ENCODE results near the gene DNAH17.
"Not testable (repeated sequence)": the region's sequence is repeated elsewhere in the genome, so short reads cannot be mapped to it uniquely, and the experiment has no call there.

The DNAH17 gene

GRCh38 chr17:78476149-78476548 is 101.0 kb downstream of the DNAH17 start:
- no peak for DNase-seq (ENCODE audit: low read depth)

DNA sequence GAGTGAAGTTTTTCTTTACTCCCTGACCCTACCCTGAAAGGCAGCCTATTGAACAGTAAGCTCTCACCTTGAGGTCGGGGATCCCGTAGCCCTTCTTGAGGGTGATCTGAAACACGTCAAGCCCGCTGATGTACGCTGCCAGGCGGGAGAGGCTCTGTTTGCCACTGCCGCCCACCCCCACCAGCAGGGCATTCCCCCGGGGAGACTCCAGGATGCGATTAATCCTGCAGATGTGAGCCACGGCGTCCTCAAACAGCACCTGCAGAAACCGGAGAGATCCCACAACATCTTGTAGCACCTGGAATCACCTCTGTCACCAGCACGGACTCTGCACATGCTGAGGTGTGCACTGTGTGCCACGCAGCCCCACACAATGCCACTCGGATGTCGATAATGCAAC is 102.0 kb downstream of the DNAH17 start:
- DNase-seq (ENCODE audit: low read depth): no peak

DNA sequence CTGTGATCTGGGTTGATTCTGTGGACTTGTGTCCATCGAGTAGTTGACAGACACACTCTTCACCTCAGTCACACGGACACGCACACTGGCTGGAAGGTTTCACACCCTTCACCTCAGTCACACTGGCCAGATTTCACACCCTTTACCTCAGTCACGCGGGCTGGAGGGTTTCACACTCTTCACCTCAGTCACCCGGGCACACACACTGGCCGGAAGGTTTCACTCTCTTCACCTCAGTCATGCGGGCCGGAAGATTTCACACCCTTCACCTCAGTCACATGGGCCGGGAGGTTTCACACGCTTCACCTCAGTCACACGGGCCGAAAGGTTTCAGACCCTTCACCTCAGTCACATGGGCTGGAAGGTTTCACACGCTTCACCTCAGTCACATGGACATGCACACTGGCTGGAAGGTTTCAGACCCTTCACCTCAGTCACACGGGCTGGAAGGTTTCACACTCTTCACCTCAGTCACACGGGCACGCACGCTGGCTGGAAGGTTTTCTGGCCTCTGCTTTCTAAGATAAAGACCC is 102.5 kb downstream of the DNAH17 start:
- DNase-seq (ENCODE audit: low read depth): no peak

DNA sequence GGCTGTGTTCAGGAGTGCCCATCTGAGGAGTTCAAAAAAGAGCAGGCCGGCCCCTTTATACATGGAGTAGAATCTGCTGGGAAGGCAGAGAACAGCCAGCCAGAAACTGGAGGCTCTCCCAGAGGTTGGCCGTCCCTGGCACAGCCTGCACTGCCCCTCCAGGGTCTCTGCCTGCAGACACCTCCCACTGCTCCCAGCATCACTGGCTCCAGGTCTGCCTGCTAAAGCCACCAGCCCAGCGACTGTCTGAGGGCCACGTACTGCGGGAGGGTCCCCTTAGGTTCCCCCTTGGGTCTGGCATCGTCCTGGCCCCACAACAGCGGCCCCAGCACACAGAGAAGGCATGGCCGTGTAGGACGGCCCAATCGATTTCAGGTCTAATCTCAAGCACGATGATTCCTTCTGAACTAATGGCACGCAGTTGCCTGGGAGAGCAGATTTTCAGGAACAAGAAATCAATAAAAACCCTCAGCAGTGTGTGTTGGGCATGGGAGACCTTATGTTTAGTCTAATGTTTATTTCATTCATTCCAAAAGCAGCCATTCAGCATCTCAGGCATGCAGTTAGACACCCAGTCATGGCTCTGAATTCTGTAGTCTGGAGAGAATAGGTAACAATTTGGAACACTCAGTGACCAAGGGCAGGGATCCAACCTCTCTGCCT is 103.1 kb downstream of the DNAH17 start:
- no peak for DNase-seq (ENCODE audit: low read depth)

GRCh38 chr17:78472035-78472905 is 104.9 kb downstream of the DNAH17 start:
- DNase-seq (ENCODE audit: low read depth): no peak

DNA sequence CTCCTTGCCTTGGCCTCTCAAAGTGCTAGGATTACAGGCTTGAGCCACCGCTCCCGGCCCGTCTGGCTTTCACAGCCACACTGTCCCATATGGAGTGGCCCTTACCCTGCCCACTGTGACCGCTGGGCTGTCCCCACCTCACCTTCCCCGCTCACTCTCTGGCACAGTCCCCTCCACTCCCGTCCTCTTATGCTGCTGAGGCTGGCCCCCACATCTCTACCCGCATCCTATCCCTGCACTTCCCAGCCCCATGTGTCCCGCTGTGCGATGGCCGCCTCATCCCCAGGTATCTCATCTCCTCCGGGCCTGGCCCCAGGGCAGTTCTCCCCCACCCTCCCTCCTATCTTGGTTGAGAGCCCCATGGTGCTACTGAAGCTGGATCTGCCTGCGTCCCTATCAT is 105.6 kb downstream of the DNAH17 start:
- DNase-seq (ENCODE audit: low read depth): no peak

DNA sequence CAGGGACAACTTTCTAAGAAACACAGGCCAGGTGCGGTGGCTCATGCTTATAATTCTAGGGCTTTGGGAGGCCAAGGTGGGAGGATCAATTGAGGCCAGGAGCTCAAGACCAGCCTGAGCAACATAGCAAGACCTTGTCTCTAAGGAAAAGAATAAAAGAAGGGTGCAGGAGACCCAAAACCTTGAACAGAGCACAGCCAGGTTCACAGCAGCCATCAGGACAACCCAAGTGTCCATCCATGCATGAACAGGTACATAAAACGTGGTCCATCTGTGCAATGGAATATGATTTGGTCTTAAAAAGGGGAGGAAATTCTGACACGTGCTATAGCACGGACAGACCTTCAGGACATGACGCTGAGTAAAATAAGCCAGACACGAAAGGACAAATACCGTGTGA is 107.8 kb downstream of the DNAH17 start:
- no peak for DNase-seq (ENCODE audit: low read depth)

DNA sequence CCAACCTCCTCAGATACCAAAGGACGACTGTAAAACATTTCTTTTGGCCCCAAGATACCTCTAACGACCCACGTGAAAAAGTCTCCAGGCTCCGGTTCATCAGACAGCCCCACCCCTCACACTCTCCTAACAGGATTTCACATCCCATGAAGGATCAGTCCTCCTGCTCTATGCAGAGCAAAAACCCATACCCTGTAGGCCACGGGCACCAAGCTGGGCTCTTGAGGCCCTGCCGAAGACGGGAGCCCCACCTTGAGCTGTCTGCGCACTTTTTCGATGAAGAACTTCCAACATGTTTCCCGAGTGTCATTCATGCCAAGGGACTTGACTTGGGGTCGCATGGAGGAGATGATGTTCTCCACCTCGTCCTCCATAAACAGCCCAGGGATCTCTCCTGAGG is 108.8 kb downstream of the DNAH17 start:
- DNase-seq (ENCODE audit: low read depth): no peak

DNA sequence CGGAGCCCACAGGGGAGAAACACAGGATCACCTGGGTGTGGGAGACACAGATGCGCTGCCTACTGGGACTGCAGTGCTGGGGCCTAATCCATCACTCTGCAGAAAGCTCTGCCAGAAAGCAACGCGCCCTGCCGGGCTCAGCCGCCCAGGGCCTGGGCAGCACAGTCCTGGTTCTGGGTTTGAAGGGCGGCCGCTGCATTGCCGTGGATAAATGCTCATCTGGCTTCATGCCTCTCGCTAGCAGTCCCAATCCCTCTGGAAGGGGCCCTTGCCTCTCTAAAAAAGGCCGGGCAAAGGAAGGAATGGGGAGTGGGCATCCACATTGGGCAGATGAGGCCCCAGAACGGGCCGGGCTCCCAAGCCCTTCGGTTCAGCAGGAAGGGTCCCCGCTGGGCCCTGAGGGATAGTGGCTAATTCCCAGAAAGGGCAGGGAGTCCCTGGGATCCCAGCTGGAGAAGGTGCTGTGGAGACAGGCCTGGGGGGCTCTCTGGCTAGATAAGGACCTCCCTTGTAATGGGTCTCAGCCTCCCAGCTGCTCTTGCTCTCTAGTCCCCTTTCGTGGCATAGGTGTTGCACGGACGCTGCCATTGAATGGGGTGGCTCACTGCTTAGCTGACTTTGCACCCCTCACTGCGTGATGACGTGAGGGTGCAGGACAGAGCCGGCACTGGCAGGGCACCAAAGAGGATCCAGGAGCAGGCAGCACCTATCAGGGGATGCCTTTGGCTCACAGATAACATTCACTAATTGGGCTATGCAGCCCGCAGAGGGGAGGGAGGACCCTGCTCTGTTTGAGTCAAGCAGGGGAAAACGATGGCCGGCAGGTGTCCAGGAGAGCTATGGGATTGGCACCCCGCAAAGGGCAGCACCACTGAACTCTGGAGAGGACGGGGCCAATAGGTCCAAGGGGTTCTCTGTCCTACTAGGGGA is 110.1 kb downstream of the DNAH17 start:
- no peak for DNase-seq (ENCODE audit: low read depth)

DNA sequence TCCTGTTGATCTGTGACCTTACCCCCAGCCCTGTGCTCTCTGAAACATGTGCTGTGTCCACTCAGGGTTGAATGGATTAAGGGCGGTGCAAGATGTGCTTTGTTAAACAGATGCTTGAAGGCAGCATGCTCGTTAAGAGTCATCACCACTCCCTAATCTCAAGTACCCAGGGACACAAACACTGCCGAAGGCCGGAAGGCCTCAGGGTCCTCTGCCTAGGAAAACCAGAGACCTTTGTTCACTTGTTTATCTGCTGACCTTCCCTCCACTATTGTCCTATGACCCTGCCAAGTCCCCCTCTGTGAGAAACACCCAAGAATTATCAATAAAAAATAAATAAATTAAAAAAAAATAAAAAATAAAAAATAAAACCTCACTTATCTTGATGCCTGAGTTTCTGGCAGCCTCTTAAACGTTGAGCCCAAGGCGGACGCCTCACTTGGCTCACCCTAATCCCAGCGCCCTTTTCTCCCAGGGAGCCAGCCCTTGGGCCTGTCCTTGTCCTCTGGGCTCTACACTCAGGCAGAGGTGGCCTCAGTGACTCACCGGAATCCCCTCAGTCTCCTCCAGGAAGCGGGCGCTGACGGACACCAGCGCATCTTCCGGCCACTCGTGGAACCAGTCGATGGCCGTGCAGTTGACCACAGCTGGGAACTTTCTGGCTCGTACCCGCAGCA is 110.9 kb downstream of the DNAH17 start:
- DNase-seq (ENCODE audit: low read depth): not testable (repeated sequence)

- DNase-seq (ENCODE audit: low read depth): no peak
Observed at GRCh38 chr17:78462148-78462547, 115.0 kb downstream of the DNAH17 start.

- no peak for DNase-seq (ENCODE audit: low read depth)
Observed at GRCh38 chr17:78461799-78462053, 115.5 kb downstream of the DNAH17 start.

DNA sequence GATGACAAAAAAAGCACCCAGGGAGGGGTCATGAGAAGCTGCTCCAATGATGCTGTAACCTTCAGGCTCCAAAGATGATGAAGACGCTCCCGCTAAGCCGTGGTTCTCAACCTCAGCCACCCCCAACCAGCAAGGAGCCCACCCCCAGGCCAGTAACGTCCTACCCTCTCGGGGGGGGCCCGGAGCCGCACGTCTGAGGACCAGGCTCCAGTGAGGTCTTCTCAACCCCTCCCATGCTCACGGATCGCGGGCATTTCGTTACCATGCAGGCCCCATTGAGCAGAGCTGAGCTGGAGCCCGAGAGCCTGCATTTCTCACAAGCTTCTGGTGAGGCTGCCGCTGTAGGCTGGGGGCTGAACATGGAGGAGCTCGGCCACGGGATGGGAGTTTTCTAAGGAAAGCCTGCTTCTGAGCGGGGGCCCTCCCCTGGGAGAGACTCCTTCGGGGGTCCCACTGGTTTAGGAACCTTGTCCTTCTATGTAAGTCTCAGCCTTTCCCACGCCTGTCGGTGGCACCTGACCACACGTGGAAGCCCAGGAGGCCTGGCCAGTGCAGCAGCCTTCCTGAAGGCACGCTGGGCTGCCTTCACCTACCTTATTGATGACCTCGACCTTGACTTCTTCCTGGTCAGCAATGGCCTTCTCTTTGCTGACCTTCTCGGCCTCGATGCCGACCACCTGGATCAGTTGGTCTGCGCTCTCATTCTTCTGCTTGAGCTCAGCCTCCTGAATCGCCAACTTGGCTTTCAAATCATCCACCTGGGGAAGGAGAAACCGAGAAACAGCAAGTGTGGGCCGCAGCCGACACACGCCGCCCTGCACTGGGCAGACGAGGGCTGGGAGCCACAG is 116.0 kb downstream of the DNAH17 start:
- no peak for DNase-seq (ENCODE audit: low read depth)

GRCh38 chr17:78460176-78460675 is 117.0 kb downstream of the DNAH17 start:
- no peak for DNase-seq (ENCODE audit: low read depth)

- no peak for DNase-seq (ENCODE audit: low read depth)
Observed at GRCh38 chr17:78459696-78460095, 117.5 kb downstream of the DNAH17 start.

- DNase-seq (ENCODE audit: low read depth): no peak
Observed at GRCh38 chr17:78458736-78459335, 118.4 kb downstream of the DNAH17 start.

DNA sequence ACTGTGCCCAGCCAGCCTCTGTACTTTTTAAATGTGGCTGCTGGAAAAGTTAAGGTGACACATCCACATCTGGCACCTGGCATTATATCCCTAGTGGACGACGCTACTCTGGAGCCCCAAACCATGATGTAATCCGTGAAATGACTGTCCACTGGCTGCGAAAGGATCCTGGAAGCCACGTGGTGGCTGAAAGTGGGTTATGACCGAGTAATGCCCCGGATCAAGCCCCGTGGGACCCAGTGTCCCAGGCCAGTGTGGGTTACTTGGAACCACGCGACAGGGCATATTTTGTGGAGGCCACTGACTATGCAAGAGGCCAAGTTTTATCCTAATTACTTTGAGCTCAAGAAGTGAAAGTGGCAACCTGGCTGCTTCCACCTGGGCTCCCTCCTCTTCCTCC is 119.1 kb downstream of the DNAH17 start:
- DNase-seq (ENCODE audit: low read depth): no peak

GRCh38 chr17:78454346-78454745 is 122.8 kb downstream of the DNAH17 start:
- no peak for DNase-seq (ENCODE audit: low read depth)

DNA sequence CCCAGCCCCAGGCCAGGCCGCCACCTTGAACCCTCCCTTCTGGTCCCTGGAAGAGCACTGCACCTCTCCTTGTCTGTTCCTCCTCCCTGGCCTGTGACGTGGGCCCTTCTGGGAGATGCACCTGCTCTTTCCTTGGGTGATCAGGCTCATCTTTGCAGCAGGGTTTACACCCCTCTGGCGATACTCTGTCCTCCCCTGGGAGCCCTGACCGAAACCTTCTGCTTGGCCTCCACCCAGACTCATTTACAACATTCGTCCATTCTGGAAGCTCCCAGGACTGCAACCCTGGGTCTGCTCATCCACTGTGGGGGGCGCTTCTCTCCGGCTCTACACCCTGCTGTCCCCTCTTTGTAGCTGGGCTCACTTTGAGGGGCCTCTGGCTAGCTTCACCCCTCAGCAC is 125.4 kb downstream of the DNAH17 start:
- DNase-seq (ENCODE audit: low read depth): no peak

- no peak for DNase-seq (ENCODE audit: low read depth)
Observed at GRCh38 chr17:78450696-78451345, 126.4 kb downstream of the DNAH17 start.
